GM18499 (cell line): Measurements from ENCODE around the gene ATP6V1A.

Source experiments
- ATAC-seq: cut with Tn5 transposase; IDR thresholded peaks from one replicate; pipeline ENCODE4 v1.9.1; 2021; ENCODE audit warnings: moderate number of reproducible peaks; ENCODE audit not compliant: insufficient read depth, unreplicated experiment

Gene ATP6V1A

DNA sequence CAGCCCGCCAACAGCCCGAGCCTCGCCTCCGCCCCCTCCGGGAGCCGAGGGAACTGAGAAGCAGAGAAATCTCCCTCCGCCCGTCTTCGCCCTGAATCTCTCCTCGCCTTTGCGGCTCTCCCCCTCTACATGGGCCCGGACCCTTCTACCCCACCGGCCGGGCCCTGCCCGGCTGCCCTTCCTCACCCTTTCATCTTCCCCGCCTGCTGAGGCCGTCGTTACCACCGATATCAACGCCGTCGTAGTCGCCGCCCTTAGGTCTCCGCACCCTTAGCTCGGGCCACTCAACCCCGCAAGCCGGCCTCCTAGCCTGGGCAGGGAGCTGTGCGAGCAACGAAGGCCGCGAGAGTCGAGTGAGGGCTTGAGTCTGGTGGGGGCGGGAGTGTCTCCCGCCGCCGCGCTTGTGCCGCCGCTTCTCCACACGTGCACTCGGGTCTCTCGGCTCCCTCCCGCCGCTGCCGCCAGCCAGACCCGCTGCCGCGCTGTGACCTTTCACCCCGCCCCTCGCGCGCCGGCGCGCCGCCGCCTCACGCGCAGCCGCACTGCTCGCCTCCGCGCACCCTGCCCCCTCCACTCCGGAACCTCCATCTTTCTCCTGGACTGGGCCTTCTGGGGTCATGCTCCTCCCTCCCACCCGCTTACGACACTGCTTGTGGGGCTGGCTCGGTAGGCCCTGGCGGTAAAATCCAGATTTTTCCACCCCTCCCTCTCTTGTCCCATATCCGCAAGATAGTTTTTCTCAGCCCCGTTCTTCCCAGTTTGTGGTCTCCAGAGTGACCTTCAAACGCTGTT, 883 bp upstream of the ATP6V1A start, which contains the start of gene NAA50:
NAA50 (minus strand) TSS at position 494 of the 792 bp plus-strand sequence; CDS start at position 194, 300 bp downstream.
- ATAC-seq, result no peak

DNA sequence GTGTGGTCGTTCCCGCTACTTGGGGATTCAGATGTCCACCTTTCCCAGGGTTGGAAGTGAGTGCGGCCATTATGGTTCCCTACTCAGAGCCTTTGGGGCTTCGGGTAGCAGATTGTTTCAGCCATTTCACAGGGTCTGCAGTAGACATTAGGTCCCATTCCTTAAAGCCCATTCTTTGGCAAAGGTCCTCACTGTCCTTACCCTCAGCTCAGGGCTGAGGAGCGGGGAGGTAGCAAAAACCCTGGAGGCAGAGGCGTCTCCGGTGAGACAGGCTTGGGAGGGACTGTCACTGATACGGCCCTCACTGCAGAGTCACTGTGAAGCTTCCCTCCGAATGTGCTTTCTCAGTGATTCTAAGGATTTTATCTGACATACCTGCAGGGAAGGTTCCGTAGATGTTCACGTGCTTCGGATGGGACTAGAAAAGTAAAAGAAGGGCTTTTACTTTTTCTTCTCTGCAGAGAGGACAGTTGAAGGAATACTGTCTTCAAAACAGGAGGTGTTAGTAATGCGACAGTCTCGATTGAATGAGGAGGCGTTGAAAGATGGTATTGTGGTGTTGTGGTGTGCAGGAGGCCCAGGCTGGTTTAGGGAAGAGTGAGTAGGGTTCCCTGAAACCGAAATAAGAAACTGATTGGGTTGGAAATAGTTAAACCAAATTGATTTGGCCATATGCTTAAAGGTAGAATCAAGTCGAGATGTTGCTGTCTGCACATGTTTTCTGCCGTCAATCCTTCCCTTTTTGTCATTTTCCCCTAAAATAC, 630 bp downstream of the ATP6V1A start:
- no peak for ATAC-seq

DNA sequence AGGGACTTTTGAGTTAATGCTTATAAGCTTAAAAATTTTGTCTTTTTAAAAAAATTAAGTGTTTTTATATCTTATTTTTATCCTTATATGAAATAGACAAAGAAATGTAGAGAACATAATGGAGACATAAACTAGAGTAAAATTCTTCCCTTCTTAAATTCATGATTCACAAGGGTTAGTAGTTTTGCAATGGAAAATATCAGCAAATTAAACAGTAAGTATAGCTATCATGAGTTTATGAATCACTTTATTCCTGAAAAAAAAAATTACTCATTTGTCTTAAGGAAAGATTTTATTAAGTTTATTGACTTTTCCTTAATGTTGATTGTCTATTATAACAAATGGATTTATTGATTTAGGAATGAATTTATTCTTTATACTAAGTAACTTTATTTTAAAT, 4.3 kb downstream of the ATP6V1A start:
- no peak for ATAC-seq

DNA sequence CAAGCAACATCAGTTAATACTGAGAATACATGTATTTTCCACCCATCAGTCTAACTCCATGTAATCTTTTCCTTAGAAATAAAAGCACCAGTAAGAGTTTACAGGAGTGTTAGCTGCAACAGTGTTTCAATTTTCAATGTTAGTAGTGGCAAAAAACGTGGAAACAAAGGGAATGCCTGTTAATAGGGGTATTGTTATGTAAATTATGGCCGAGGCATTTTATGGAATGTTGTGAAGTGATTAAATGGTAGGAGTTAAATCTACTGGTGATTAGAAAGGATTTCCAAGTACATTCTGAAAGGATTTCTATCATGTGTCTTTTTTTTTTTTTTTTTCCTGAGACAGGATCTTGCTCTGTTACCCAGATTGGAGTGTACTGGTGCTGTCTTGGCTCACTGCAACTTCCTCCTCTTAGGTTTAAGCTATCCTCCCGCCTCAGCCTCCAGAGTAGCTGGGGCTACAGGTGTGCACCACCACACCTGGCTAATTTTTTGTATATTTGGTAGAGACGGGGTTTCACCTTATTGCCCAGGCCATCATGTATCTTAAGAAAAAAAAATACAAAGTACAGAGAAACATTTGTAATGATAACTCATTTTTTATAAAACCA, 6.6 kb downstream of the ATP6V1A start:
- no peak for ATAC-seq

DNA sequence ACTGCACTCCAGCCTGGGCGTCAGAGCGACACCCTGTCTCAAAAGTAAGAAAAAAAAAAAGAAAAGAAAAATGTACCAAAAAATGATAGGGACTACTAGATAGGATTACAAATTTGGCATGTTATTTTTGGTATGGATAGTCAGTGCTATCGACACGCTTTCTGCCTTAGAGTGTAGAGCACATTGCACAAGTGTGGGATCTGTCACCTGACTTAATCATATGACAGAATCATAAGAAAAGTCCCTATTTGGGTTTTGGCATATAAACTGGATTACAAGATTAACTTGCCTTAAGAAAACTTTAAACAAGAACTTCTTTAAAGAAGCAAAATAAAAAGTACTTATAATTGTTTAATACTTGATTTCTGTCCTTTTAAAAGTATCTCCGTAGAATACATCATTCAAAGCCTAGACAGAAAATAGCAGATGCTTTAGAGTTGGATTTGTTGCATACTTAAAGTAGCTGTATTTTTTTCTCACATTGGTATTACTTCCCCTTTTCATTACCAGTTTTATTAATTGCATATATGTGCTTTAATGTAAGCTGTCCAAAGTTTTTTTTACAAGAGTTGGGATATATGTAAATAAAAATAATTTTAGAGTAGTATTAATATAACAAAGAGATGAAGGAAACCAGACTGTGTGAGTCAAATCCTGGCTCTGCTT, 7.8 kb downstream of the ATP6V1A start:
- no peak for ATAC-seq

DNA sequence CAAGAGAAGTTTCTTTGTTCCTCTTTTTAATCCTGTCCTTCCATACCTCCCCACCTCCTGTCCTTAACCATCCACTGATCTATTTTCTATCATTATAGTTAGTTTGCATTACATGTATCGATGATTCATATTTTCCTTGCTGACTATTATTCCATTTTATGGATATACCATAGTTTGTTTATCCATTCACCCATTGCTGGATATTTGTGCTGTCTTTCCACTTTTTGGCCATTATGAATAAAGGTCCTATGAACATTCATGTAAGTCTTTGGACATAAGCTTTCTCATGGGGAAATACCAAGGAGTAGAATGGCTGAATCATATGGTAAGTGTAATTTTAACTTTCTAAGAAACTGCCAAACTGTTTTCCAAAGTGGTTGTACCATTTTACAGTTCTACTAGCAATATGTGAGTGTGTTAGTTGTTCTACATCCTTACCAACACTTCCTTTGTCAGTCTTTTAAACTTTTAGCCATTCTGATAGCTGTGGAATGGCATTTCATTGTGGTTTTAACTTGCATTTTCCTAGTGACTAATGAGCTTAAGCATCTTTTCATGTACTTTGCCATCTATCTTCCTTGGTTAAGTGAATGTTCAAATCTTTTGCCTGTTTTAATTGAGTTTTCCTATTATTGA, 11.7 kb downstream of the ATP6V1A start:
- no peak for ATAC-seq

DNA sequence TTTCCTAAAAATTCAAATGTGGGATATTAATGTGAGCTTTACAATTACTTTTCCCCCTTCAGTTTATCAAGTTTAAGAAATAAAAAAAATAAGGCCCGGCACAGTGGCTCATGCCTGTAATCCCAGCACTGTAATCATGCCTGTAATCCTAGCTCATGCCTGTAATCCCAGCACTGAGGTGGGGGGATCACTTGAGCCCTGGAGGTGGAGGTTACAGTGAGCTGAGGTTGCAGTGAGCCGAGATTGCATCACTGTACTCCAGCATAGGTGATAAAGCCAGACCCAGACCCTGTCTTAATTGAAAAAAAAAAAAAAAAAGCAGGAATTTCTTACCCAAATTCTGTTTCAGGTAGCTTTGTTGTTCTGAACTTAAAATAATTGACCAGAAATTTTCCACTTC, 17.9 kb downstream of the ATP6V1A start:
- no peak for ATAC-seq

DNA sequence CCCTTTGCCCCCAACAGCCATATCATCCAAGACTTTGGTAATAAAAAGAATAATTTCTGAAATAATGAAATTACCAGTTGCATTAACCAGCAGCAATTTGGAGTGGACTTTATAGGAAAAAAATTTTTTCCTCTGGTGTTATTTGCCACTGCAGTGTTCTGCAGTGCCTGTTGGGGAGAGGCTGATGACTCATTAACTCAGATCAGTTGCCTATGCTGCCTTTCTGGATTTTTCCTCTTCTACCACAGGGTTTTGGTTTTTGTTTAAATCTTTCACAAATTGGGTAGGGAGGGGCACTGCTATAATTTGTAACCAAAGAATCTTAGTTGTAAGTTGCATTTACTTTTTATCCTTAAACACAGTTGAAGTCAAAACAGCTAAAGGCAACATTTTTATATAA, 22.7 kb downstream of the ATP6V1A start:
- no peak for ATAC-seq

DNA sequence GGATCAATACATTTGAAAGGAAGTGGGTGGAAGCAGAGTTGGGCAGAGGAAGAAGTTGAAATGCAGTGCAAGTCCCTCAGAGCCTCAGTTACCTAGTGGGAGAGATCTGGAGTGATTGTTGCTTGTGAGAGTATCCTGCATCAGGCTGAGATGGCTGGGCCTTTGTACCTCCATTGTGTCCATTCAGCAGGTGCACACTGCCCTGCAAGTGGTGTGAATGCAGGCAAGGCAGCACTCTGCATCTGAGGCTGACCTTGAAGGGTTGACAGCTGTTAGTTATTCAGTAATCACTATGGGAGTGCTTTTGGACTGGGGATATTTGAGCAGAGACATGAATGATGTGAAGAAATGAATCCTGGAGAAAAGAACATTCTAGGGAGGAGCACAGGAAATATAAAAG, 25.2 kb downstream of the ATP6V1A start:
- ATAC-seq, result no peak

DNA sequence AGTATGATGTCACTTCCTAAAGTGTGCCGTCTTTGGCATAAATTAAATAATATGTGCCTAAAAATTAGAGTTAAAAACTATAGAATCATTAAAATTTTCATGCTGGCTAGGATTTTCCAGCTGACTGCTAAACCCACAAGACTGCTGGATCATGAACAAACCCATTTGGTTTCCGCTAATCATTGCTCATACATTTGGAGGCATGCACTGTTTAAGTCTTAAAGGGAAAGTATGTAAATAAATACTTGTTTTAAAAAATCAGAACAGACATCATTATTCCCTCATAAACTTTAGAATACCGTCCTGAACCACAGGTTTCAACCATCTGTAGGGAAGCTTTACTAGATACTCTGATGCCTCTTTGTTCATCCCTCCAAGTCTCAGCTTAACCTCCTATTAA, 26.5 kb downstream of the ATP6V1A start:
- ATAC-seq, result no peak

DNA sequence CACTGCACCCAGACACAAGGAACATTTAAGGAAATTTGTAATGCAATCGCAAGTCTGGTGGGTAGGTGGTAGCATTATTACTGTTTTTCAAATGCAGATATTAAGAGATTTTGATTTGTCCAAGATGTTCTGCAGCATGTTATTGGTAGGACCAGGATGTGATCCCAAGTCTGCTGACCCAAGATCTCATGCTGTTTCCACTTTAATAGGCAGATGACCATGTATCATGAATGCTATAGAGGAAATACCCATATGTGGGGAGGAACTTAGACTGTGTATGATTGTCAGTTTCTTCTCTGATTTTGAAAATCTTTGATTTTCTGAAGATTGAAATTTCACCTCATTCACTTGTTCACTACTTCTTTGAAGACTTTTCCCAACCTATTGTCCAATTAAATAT, 28.7 kb downstream of the ATP6V1A start:
- no peak for ATAC-seq

DNA sequence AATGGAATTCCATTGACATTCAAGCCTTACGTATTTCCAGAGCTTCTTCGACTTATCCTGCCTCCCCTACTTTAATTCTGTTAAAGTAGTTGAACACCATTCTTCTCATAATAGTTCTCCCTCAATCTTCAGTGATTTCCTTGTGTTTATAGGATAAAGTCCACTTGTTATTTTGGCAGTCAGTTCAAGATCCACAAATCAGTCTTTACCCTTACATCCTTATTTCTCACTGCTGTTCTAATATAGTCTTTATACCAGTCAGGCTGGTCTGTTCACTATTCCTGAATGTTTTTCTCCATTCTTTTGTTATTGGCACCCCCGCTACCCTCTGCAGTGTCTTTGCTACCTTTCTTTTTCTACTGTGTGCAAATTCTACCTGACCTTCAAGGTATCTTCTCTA, 29.7 kb downstream of the ATP6V1A start:
- no peak for ATAC-seq

DNA sequence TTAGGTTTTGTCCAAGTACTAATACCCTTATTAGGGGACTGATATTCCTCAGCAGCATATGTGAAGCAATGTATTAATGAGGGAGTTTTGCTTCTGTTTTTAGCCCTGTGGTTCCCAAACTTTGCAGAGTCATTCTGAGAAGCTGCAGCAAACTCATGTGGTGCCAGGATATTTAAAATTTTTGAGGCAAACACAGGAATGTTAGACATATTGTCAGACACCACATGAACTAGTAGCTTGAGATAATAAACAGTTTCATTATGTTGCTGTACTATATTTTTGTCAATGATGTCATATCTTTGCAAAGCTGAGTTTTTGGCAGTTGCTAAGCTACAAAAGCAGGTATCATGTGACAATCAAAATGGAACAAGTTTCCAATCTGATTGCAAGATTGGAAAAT, 36.6 kb downstream of the ATP6V1A start:
- peak; percentile 77 for ATAC-seq

DNA sequence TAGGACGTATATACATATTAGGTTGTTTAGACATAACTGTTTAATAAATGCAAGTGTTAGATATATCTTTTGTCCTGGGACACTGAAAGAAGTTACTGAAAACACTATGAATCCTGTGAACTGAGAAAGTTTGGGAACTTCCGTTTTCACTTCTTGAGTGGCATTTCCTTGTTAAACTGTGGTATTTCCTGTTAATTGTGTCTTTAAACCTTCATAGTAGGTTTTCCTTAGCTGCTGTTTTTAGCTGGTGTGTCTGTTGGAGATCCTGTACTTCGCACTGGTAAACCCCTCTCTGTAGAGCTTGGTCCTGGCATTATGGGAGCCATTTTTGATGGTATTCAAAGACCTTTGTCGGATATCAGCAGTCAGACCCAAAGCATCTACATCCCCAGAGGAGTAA, 37.1 kb downstream of the ATP6V1A start:
- no peak for ATAC-seq

DNA sequence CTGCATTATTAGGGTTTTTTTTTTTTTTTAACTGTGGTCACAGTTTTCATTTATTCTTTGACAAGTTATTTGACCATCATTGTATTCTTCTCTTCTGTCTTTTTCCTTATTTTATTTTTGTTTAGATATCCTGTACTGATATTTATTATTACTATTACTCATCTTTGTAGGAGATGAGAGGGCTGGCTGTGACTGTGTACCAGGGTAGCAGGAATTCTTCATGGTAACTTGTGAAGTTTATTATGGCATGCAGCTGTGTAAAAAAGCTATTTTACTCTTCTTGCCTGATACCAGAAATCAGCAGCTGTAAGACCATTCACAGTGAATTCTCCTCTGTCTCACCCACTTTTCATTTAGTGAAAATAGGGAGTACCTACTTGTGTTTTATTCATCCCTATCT, 44.5 kb downstream of the ATP6V1A start:
- ATAC-seq, result no peak

DNA sequence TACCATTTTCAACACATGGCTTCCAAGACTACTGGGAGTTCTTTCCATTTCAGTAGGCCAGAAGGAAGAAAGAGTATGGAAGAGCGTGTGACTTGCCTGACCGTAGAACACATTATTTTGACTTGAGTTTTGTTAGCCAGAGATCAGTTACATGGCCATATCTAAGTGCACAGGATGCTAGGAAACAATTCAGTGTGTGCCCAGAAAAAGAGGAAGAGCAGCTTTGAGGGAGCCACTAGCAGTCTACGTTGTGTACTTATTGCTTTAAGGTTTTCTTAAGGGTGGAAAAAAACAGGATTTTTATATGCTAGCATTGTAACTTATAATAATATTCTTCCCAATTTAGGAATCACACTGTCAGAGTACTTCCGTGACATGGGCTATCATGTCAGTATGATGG, 47.7 kb downstream of the ATP6V1A start:
- ATAC-seq, result no peak

DNA sequence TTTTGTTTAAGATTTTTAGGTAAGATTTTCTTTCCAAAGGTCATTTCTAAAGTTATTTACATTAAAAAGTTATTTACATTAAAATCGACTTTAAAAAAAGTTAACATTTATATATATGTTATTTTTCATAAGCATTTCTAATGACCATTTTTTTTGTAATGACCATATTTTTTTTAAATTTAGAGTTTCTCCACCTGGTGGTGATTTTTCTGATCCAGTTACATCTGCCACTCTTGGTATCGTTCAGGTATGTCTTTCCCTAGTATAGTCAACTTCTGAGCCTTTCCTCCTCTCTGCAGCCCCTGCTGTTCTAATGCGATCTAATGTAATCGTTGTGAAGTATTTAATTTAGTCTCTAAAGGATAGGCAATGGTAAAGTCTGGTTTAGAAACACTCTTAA, 48.9 kb downstream of the ATP6V1A start:
- ATAC-seq, result no peak

DNA sequence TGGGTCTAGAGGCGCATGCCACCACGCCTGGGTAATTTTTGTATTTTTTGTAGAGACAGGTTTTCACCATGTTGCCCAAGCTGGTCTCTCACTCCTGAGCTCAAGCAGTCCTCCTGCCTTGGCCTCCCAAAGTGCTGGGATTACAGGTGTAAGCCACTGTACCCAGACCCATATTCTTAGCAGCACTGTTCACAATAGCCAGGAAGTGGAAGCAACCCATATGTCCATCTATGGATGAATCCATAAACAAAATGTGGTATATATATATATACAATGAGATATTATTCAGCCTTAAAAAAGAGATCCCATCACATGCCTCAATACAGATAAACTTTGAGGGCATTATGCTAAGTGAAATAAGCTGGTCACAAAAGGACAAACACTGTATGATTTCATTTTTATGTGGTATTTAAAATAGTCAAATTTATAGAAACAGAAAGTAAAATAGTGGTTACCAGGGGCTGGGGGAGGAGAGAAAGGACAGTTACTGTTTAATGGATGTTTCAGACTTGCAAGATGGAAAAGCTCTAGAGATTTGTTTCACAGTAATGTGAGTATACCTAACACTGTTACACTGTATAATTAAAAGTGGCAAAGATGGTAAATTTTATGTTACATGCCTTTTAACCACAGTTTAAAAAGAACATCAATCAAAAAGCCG, 56.1 kb downstream of the ATP6V1A start:
- ATAC-seq, result no peak

DNA sequence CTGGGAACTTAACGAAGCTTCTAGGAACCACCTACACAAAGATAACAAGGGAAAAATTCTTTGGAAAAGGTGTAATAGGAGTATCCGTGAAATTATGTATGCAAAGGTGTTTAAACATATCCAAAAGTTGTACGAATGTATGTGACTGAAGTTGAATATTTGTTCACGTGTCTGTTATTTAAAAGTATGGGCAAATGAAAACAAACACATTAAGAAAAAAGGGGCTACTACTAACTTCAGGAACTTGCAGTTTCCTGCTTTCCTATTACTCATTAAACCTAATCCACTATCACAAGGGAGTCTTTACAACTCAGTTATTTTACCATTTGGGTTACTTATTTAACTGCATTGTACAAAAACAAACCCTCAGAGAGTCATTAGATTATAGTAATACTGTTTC, 57.8 kb downstream of the ATP6V1A start:
- no peak for ATAC-seq

DNA sequence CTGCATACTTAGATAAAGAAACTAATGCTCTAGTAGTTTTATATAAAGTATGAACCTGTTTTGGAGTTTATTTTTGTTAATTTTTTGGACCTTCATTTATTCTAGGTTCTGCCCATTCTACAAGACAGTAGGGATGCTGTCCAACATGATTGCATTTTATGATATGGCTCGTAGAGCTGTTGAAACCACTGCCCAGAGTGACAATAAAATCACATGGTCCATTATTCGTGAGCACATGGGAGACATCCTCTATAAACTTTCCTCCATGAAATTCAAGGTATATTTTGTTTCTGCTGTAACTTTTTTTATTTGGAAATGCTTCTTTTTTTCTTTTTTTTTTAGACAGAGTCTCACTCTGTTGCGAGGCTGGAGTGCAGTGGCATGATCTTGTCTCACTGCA, 58.4 kb downstream of the ATP6V1A start:
- no peak for ATAC-seq
